IMR-90 (cell line): Measurements from ENCODE around the gene RAB30.

Experiments
- BHLHE40 ChIP-seq: fragments of 150-350 bp; IDR thresholded peaks from 2 replicates; pipeline ENCODE4 v1.6.1; 2016; ENCODE audit warnings: mild to moderate bottlenecking, low read depth, low read length
- CEBPB ChIP-seq: IDR thresholded peaks from 2 replicates; pipeline ENCODE4 v1.6.1; 2012; ENCODE audit warnings: low read depth, low read length, improper control_type of control experiment
- CTCF ChIP-seq: conservative IDR thresholded peaks from 2 replicates; pipeline ENCODE4 v1.5.1; 2012; ENCODE audit warnings: mild to moderate bottlenecking, low read depth, low read length, improper control_type of control experiment
- MAFK ChIP-seq: IDR thresholded peaks from 2 replicates; pipeline ENCODE4 v1.6.1; 2012; ENCODE audit warnings: low read depth, low read length, improper control_type of control experiment
- POLR2A ChIP-seq: IDR thresholded peaks from 2 replicates; pipeline ENCODE4 v1.6.1; 2012; ENCODE audit warnings: mild to moderate bottlenecking, low read depth, low read length
- RAD21 ChIP-seq: IDR thresholded peaks from 2 replicates; pipeline ENCODE4 v1.6.1; 2012; ENCODE audit warnings: low read length, improper control_type of control experiment
- RFX5 ChIP-seq: IDR thresholded peaks from 2 replicates; pipeline ENCODE4 v1.8.0; 2012; ENCODE audit warnings: low read depth, mild to moderate bottlenecking, low read length, moderate library complexity

- TF ChIP-seq RFX5 (no peak), POLR2A (no peak), CTCF (no peak), CEBPB (no peak), RAD21 (no peak), BHLHE40 (no peak), MAFK (no peak)
Observed at GRCh38 chr11:83112886-83113285, 41.2 kb upstream of the RAB30 start.
